ENCODE results near the gene CLMP.

Gene CLMP

GRCh38 chr11:123054301-123055065, 140.6 kb downstream of the CLMP start:
- TF ChIP-seq POLR2AphosphoS5 (IDR thresholded peaks at IDR 0.05; ENCODE audit: low read depth) (no peak; the same call in 1 of the 2 replicates), SPI1 (IDR thresholded peaks at IDR 0.05; ENCODE audit: borderline replicate concordance, low read depth) (no peak), CTCF (IDR thresholded peaks at IDR 0.05; ENCODE audit: insufficient read depth, low read length) (peak; percentile 58), GABPA (IDR thresholded peaks at IDR 0.05; ENCODE audit: low read depth) (no peak)
- no peak overlapping the region for H3K4me3 ChIP-seq (replicated peaks; ENCODE audit: insufficient read depth, low read length)
- DNase-seq (ENCODE audit: low read depth in 1 of 2, low spot score in 1 of 2) = peak; percentile 38 to 54
- H3K27me3 ChIP-seq (ENCODE audit: insufficient read depth, poor library complexity, severe bottlenecking) = no peaks in the 10 kb centered on the region
- H3K27ac ChIP-seq (replicated peaks) = no peak overlapping the region

DNA sequence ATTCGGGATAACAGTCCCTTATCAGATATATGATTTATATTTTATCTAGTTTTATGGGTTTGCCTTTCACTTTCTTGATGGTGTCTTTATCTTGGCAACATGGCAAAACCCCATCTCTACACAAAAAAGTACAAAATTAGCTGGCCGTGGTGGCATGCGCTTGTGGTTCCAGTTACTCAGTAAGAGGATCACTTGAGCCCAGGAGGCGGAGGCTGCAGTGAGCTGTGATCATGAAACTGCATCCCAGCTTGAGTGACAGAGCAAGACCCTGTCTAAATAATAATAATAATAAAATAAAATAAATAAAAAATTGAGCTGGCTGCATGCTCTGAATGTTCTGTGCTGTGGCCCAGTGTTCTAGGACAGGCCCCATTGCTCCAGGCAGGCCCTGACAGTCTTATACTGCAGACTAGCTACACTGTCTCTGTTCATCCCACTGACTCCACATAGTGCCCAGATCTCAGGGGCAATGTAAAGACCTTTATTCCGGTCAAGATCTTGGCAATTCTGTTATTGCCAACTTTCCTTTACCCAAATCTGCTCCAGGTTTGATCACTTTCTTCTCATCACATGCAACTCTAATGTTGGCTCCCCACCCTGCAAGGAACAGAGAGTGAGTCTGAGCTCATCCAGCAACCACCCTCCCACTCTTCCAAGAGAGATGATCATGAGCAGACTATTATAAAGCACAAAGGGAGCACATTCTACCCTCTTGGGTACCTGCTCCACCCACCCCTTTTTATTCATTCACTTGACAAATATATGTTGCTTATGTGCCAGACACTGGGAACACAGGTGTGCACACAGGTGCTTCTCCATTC, 141.9 kb downstream of the CLMP start:
- TF ChIP-seq POLR2AphosphoS5 (IDR thresholded peaks at IDR 0.05; ENCODE audit: low read depth) (peak; percentile 33; the same call in 1 of the 2 replicates), GABPA (IDR thresholded peaks at IDR 0.05; ENCODE audit: low read depth) (no peak)
- no peak overlapping the region for H3K27ac ChIP-seq (replicated peaks)
- H3K4me3 ChIP-seq (replicated peaks; ENCODE audit: insufficient read depth, low read length) = no peak overlapping the region
- H3K27me3 ChIP-seq (ENCODE audit: insufficient read depth, poor library complexity, severe bottlenecking) = no peaks in the 10 kb centered on the region
- DNase-seq (ENCODE audit: low read depth in 1 of 2, low spot score in 1 of 2) = no peak

- TF ChIP-seq SPI1 (IDR thresholded peaks at IDR 0.05; ENCODE audit: borderline replicate concordance, low read depth) = no peak
- no peak for TF ChIP-seq GABPA (IDR thresholded peaks at IDR 0.05; ENCODE audit: low read depth)
- TF ChIP-seq POLR2AphosphoS5 (IDR thresholded peaks at IDR 0.05; ENCODE audit: low read depth) = no peak
- no peak for TF ChIP-seq REST (IDR thresholded peaks at IDR 0.05; ENCODE audit: insufficient replicate concordance, low read depth)
- no peak for TF ChIP-seq CTCF (IDR thresholded peaks at IDR 0.05; ENCODE audit: insufficient read depth, low read length)
Measured at GRCh38 chr11:123051634-123052033, 143.4 kb downstream of the CLMP start.

DNA sequence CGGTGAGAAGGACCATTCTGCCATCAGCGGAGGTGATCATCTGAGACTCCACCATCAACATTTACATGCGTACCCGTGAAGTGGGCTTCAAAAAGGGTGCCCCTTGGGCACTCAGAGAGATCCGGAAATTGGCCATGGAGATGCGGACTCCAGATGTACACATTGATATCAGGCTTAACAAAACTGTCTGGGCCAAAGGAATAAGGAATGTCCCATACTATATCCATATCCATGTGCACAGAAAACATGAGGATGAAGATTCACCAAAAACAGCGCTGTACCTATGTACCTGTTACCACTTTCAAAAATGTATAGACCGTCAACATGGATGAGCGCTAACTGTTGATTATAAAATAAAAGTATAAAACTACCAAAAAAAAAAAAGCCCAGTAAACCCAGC, 143.9 kb downstream of the CLMP start:
- H3K4me3 ChIP-seq (replicated peaks; ENCODE audit: insufficient read depth, low read length) = no peak overlapping the region
- TF ChIP-seq POLR2AphosphoS5 (IDR thresholded peaks at IDR 0.05; ENCODE audit: low read depth) (no peak), GABPA (IDR thresholded peaks at IDR 0.05; ENCODE audit: low read depth) (no peak), SPI1 (IDR thresholded peaks at IDR 0.05; ENCODE audit: borderline replicate concordance, low read depth) (no peak), CTCF (IDR thresholded peaks at IDR 0.05; ENCODE audit: insufficient read depth, low read length) (no peak), REST (IDR thresholded peaks at IDR 0.05; ENCODE audit: insufficient replicate concordance, low read depth) (no peak)
- H3K27me3 ChIP-seq (ENCODE audit: insufficient read depth, poor library complexity, severe bottlenecking) = no peaks in the 10 kb centered on the region
- no peak for DNase-seq (ENCODE audit: low read depth in 1 of 2, low spot score in 1 of 2)
- no peak overlapping the region for H3K27ac ChIP-seq (replicated peaks)

More at GRCh38 chr11:123051634-123052033, 143.4 kb downstream of the CLMP start:
- no peak overlapping the region for H3K27ac ChIP-seq (replicated peaks)
- no peaks in the 10 kb centered on the region for H3K27me3 ChIP-seq (ENCODE audit: insufficient read depth, poor library complexity, severe bottlenecking)
- no peak overlapping the region for H3K4me3 ChIP-seq (replicated peaks; ENCODE audit: insufficient read depth, low read length)
- no peak for DNase-seq (ENCODE audit: low read depth in 1 of 2, low spot score in 1 of 2)
